HepG2 (cell line): Measurements from ENCODE around the gene TOP1. TPM values are rescaled to one million over a fixed set of nuclear protein-coding genes. Genes with fewer than 3 reads are reported as not detected.

Source experiments
- ATAC-seq: fragments of 200-7000 bp; cut with Tn5 transposase; 3 replicates; pipeline ENCODE4 v1.9.1; 2020; ENCODE audit warnings: mild to moderate bottlenecking, moderate library complexity
- BruUV-seq: library from RNA; stranded (reverse); fragments of 400-500 nt; replicated peaks from 2 replicates; lab custom pipeline; 2021; lab: Mats Ljungman, UMichigan
- CTCF ChIA-PET: fragments of 300-600 bp; formaldehyde crosslinking; extraction: SDS; loops from one replicate; lab custom pipeline; 2021; ENCODE audit warnings: low total read pairs, inconsistent platforms, low intra/inter-chr PET ratio; lab: Yijun Ruan, JAX
- POLR2A ChIA-PET: fragments of 350-600 bp; sonication (Branson Sonifier 250); formaldehyde crosslinking; loops from one replicate; lab custom pipeline; 2020; ENCODE audit warnings: antibody characterized with exemption, inconsistent platforms; lab: Yijun Ruan, JAX
- DNase-seq: peaks from one replicate; pipeline ENCODE4 v3.0.0-alpha.2; 2015; ENCODE audit warnings: low spot score
- FAIRE-seq: peaks from 3 replicates; lab custom pipeline; 2011; peaks lifted over from hg19 to GRCh38; lab: Jason Lieb, UNC
- H2AFZ ChIP-seq: one replicate; pipeline ENCODE4 v1.6.1; 2011; ENCODE audit warnings: low read length, inconsistent platforms
- H3K27ac ChIP-seq: fragments of 300-600 bp; 3 replicates; pipeline ENCODE4 v1.8.0; 2011; ENCODE audit warnings: mixed run types, mild to moderate bottlenecking, mixed read lengths, low read length, inconsistent platforms; ENCODE audit not compliant: insufficient read depth; ENCODE audit errors: extremely low read length
- H3K27me3 ChIP-seq, 2 experiments: fragments of 200-600 bp in 1 of 2; 2 replicates in 1 of 2; 3 replicates in 1 of 2; pipeline versions ENCODE4 v1.6.0 to v1.8.0; 2011; ENCODE audit warnings: low read length in 2 of 2, mild to moderate bottlenecking in 2 of 2, moderate library complexity in 2 of 2, inconsistent platforms in 1 of 2; ENCODE audit not compliant: insufficient read depth in 2 of 2, control insufficient read depth in 1 of 2
- H3K36me3 ChIP-seq, 2 experiments: fragments of 200-600 bp in 1 of 2; replicated peaks in 1 of 2; 2 replicates in 1 of 2; 3 replicates in 1 of 2; pipeline versions ENCODE4 v1.5.1 to v1.8.0; 2011; ENCODE audit warnings: low read length in 2 of 2, inconsistent platforms in 1 of 2; ENCODE audit not compliant: insufficient read depth in 2 of 2, control insufficient read depth in 1 of 2
- H3K4me1 ChIP-seq: 2 replicates; pipeline ENCODE4 v1.5.1; 2012; ENCODE audit warnings: low read length, inconsistent platforms; ENCODE audit not compliant: insufficient read depth
- H3K4me2 ChIP-seq: 2 replicates; pipeline ENCODE4 v1.6.0; 2011; ENCODE audit warnings: low read depth, low read length, inconsistent platforms
- H3K4me3 ChIP-seq, 3 experiments: fragments of 200-600 bp in 1 of 3; sonication (generic), shearing (Covaris generic) in 1 of 3; replicated peaks in 1 of 3; 2 replicates each; pipeline ENCODE4 v1.5.1; 2011 to 2016; ENCODE audit warnings: low read length in 3 of 3, inconsistent platforms in 2 of 3, low read depth in 2 of 3, mild to moderate bottlenecking in 2 of 3, control low read depth in 1 of 3, mixed read lengths in 1 of 3; ENCODE audit not compliant: insufficient read depth in 1 of 3
- H3K79me2 ChIP-seq: one replicate; pipeline ENCODE4 v1.6.1; 2011; ENCODE audit warnings: low read length, inconsistent platforms; ENCODE audit not compliant: insufficient read depth
- H3K9ac ChIP-seq: 2 replicates; pipeline ENCODE4 v1.6.0; 2011; ENCODE audit warnings: mild to moderate bottlenecking, low read depth, low read length, inconsistent platforms; ENCODE audit not compliant: insufficient read depth
- H3K9me3 ChIP-seq: 2 replicates; pipeline ENCODE4 v1.5.1; 2012; ENCODE audit warnings: mild to moderate bottlenecking, low read length
- H4K20me1 ChIP-seq: 2 replicates; pipeline ENCODE4 v1.6.0; 2011; ENCODE audit warnings: inconsistent platforms, mild to moderate bottlenecking, low read length, moderate library complexity; ENCODE audit not compliant: insufficient read depth
- CENPX ChIP-seq: sonication (generic); formaldehyde crosslinking; IDR thresholded peaks from 2 replicates; pipeline ENCODE4 v1.9.0; 2021; ENCODE audit warnings: mild to moderate bottlenecking, missing genetic modification reagents, moderate library complexity
- JDP2 ChIP-seq: sonication (generic); formaldehyde crosslinking; IDR thresholded peaks from 2 replicates; pipeline ENCODE4 v1.8.1; 2022; ENCODE audit warnings: missing genetic modification reagents, borderline replicate concordance
- MBD4 ChIP-seq: IDR thresholded peaks from 2 replicates; pipeline ENCODE4 v1.6.1; 2012; ENCODE audit warnings: low read length, inconsistent platforms, borderline replicate concordance
- NFRKB ChIP-seq: fragments of 450-650 bp; IDR thresholded peaks from 2 replicates; pipeline ENCODE4 v1.6.1; 2017
- ZBTB1 ChIP-seq: sonication (generic); formaldehyde crosslinking; IDR thresholded peaks from 2 replicates; pipeline ENCODE4 v1.4.0; 2020; ENCODE audit warnings: missing genetic modification reagents, borderline replicate concordance
- ZNF142 ChIP-seq: sonication (generic); formaldehyde crosslinking; IDR thresholded peaks from 2 replicates; pipeline ENCODE4 v1.4.0; 2020; ENCODE audit warnings: missing genetic modification reagents
- ZNF382 ChIP-seq: sonication (generic); formaldehyde crosslinking; IDR thresholded peaks from 2 replicates; pipeline ENCODE4 v1.5.0; 2020; ENCODE audit warnings: missing genetic modification reagents, mild to moderate bottlenecking, borderline replicate concordance
- ZNF879 ChIP-seq: sonication (generic); formaldehyde crosslinking; IDR thresholded peaks from 2 replicates; pipeline ENCODE4 v1.8.1; 2023; ENCODE audit warnings: missing genetic modification reagents
- ZXDC ChIP-seq: sonication (generic); formaldehyde crosslinking; IDR thresholded peaks from 2 replicates; pipeline ENCODE4 v1.5.0; 2020; ENCODE audit warnings: mild to moderate bottlenecking, missing genetic modification reagents
- WGBS: methylation state at CpG from one replicate; pipeline ENCODE4 v1.1.6; 2017; ENCODE audit warnings: low lambda C conversion rate; 5-methylcytosine and 5-hydroxymethylcytosine counted together
- in situ Hi-C: cut with HindIII; loops from 2 replicates; pipeline ENCODE4 v1.10.0; 2017; ENCODE audit warnings: low pct_unique_long_range_greater_than_20kb; ENCODE audit not compliant: extremely low pct_ligation_motif_present
- intact Hi-C: fragments of 100-400 bp; cut with micrococcal nuclease; formaldehyde crosslinking; loops from one replicate; pipeline ENCODE4 v1.10.0; 2022; ENCODE audit not compliant: unreplicated experiment
- polyA plus RNA-seq, 8 experiments: library from polyadenylated mRNA; depleted of rRNA in 3 of 8; stranded (reverse) in 7 of 8; unstranded in 1 of 8; fragments of >200 nt; fragmentation: Illumina TruSeq in 4 of 8; extraction: Trizol in 4 of 8; gene quantifications; 2 replicates each; pipeline versions ENCODE4 v1.2.1 to v1.2.3, GENCODE V29; 2011 to 2016; ENCODE audit warnings: low read depth in 4 of 8, missing spikeins in 1 of 8, mixed read lengths in 1 of 8; ENCODE audit not compliant: insufficient read depth in 1 of 8
- total RNA-seq, 5 experiments: library from RNA; depleted of rRNA; stranded (reverse); fragments of >200 nt; fragmentation: Illumina TruSeq; extraction: Trizol; gene quantifications; 2 replicates each; pipeline ENCODE4 v1.2.3, GENCODE V29; 2016; ENCODE audit warnings: low read depth in 1 of 5
- TF ChIP-seq, protein P1 (sequence below): sonication (generic); formaldehyde crosslinking; IDR thresholded peaks from 2 replicates; pipeline ENCODE4 v1.5.0; 2020; ENCODE audit warnings: mild to moderate bottlenecking, missing genetic modification reagents, borderline replicate concordance
- TF ChIP-seq, protein P2 (sequence below): sonication (generic); formaldehyde crosslinking; IDR thresholded peaks from 2 replicates; pipeline ENCODE4 v1.4.0; 2020; ENCODE audit warnings: missing genetic modification reagents; ENCODE audit errors: not compliant biosample characterization

Gene TOP1
- total and polyA plus RNA-seq, 2 of the 13 experiments (the other 11 are each of a cell fraction or from before 2014, with no cell fraction given): 10.2 to 19.4 TPM

GRCh38 chr20:41023549-41023948 lies 5.1 kb upstream of the TOP1 start:
- in situ Hi-C loops: no loop called here
- no peaks in the 10 kb centered on the region for H3K36me3 ChIP-seq
- 46% methylated on average over 3 of the region's 3 CpGs for WGBS
- ATAC-seq (no peak), FAIRE-seq (no peak), DNase-seq (no peak)
- H3K4me1 ChIP-seq: peaks cover 26% of the 10 kb centered on the region
- no peak overlapping the region for H3K4me2 ChIP-seq
- intact Hi-C loops: no loop called here
- TF ChIP-seq JDP2 (CRISPR knock-in tag) (no peak), CENPX (CRISPR knock-in tag) (no peak), ZNF142 (CRISPR knock-in tag) (no peak), ZNF382 (no peak), MBD4 (no peak), ZBTB1 (CRISPR knock-in tag) (no peak), ZXDC (no peak), NFRKB (no peak), ZNF879 (CRISPR knock-in tag) (no peak)
- TF ChIP-seq, protein P1, sequence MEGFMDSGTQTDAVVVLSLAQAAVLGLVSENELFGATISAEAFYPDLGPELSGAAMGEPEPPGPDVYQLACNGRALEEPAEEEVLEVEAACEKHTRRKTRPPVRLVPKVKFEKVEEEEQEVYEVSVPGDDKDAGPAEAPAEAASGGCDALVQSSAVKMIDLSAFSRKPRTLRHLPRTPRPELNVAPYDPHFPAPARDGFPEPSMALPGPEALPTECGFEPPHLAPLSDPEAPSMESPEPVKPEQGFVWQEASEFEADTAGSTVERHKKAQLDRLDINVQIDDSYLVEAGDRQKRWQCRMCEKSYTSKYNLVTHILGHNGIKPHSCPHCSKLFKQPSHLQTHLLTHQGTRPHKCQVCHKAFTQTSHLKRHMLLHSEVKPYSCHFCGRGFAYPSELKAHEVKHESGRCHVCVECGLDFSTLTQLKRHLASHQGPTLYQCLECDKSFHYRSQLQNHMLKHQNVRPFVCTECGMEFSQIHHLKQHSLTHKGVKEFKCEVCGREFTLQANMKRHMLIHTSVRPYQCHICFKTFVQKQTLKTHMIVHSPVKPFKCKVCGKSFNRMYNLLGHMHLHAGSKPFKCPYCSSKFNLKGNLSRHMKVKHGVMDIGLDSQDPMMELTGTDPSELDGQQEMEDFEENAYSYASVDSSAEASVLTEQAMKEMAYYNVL: no peak
- TF ChIP-seq, protein P2, sequence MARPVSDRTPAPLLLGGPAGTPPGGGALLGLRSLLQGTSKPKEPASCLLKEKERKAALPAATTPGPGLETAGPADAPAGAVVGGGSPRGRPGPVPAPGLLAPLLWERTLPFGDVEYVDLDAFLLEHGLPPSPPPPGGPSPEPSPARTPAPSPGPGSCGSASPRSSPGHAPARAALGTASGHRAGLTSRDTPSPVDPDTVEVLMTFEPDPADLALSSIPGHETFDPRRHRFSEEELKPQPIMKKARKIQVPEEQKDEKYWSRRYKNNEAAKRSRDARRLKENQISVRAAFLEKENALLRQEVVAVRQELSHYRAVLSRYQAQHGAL (CRISPR knock-in tag): no peak
- H3K9me3 ChIP-seq: no peaks in the 10 kb centered on the region
- CTCF ChIA-PET: interaction anchor here (1.3 kb wide), 1 partner anchor 55 kb away, joined by 3 read pairs; no protein-coding TSS in a partner anchor
- H3K9ac ChIP-seq: no peak overlapping the region
- peaks cover 2 to 35% of the 10 kb centered on the region in 2 experiments; a peak in 4 of 5 replicates for H3K27me3 ChIP-seq
- no peaks in the 10 kb centered on the region for H4K20me1 ChIP-seq
- H3K79me2 ChIP-seq: no peaks in the 10 kb centered on the region
- H3K4me3 ChIP-seq: no peak overlapping the region
- no peak overlapping the region for H2AFZ ChIP-seq
- BruUV-seq: no TSS peak
- POLR2A ChIA-PET: no interaction called here
- no peak overlapping the region for H3K27ac ChIP-seq
